Anterior cingulate cortex (tissue), 58 donors: ENCODE measurements around the gene TMSB10.

Experiments
- DNase-seq, 58 donors: peaks; one replicate each; lab custom pipeline; 2025; lab: John Stamatoyannopoulos, UW

TMSB10 gene

DNA sequence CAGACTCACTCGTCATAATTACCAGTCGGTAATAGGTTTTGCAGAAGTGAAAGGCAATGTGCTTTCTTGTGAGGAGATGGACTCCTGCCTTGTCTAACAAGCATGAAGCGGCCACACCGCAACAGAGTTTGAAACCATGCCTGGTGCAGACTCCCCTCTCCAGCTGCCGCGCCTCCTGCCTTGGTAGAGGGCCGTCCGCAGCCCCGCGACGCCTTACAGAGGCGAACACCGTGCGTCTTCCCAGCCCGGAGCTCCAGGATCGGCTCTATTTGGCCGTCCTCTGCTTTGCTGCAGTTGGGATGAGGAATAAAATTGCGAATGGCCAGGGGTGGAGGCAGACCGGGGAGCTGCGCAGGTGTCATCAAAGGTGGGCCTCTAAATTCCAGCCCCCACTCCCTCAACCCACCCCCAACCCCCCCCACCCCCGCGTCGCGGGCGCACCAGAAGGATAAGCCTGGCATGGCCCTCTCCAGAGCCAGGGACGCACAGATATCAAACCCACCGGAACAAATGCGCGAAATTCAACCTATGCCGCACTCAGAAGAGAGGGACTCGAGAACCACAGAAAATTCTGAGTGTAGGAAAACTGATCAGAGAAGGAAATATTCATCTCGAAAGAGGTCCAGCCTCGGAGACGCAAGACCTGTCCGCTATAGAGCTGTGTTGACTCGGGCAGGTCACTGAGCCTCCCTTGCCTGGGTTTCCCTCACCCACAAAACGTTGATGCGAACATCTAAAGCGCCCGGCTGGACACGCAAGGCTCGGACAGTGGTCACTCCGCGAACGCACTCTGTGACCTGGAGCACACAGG is 25.7 kb upstream of the TMSB10 start:
- DNase-seq, result no peak

DNA sequence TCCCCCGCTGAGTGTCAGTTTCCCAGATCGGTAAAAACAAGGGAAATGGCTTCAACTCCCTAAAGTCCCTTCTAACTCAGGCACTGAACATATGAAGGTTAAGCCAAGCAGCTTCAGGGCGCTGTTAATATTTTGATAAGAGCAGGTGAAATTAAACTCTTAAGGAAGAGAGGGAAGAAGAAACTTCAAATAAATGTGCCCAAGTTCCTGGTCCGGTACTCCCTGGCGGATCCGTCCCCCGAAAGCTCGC is 25.1 kb upstream of the TMSB10 start:
- DNase-seq, result no peak

DNA sequence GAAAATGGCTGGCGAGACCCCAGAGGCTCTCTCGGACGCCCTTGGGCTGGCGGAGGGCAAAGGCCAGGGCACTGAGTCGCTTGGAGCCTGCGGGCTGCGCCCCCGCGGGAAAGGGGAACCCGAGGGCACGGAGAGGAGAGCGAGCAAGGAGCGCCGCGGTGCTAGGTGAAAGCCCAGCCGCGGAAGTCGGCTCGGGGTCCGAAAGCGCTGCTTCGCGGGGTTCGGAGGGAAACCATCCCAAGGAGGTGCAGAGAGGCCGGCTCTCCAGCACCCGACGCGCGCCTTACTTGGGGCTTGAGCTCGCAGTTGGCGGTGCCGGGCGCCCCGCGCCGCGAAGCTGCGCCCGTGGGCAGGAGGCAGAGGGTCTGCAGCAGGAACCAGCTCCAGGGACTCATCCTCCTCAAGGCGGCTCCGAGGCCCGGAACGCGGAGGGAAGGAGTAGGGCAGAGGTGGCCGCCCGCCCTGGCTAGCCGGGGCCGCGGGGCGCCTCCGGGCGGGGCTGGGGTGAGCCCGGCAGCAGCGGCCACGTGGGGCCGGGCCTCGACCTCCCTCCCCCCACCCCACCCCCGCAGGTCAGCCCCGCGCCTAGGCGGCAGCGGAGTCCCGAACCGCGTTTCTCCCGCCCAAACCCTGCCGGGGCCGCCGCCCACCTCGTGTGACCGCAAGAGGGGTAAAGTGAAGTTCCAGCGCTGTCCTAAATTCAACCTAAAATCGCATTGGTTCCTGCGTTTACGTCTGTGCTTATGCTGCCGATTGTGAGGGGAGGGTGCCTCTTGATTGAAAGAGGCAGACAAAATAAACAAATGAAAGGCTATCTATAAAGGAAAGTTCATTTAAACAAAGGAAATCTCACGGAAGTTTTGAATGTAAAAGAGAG is 24.6 kb upstream of the TMSB10 start, which contains the start of gene TRABD2A:
TSS of gene TRABD2A (minus strand) at position 440 of the 877 bp plus-strand sequence. CDS start at position 395, 45 bp downstream.
- DNase-seq, result no peak

DNA sequence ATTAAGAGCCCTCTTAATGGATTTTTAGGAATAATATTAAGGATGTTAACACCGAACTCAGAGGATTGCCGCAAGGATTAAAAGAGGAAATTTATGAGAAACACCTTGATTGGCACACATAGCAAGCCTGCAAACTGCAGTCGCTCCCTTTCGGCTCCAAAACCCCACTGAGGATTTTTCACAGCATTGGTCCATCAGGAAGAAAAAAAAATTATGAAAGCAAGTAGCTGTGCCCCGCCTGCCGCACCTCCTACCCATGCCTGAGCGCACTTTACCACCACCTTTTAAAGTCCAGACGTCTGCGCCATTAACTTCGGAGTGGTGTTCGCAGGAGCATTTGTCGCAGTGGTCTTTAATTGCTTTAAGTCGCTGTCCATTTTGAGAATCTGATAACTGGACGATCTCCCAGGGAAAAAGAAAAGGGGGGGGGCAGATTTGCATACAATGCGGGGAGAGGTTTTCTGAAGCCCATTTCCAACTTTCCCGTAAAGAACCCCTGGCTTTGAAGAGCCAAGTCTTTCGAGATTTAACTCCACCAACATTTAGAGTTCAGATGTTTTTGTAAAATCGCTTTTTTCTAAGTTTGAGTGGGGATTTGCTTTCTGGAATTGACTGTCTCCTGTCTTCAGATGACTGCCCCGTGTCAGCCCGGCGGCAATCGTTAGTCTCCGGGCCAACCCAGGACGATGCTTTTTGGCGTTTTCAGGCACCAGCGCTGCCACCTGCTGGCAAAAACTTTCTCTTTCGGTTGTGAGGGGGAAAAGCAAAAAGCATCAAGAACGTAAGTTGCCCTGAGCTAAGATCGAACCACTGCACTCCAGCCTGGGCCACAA is 23.7 kb upstream of the TMSB10 start:
- peak in 47 of 58 donors; percentile 10 to 74 (median 40) for DNase-seq

DNA sequence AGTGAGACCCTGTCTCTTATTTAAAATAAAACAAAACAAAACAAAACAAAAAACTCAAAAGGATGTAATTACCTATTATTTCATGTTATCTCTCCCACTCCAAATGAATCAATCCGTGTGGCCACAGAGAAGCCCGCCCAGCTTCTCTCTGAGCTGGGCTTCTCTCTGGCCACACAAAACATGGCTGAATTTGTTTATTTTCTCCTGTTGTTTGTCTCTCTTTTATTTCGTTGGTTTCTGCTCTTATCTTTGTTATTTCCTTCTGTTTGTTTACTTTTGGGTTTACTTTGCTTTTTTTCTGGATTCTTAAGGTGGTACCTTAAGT is 23.1 kb upstream of the TMSB10 start:
- no peak for DNase-seq

DNA sequence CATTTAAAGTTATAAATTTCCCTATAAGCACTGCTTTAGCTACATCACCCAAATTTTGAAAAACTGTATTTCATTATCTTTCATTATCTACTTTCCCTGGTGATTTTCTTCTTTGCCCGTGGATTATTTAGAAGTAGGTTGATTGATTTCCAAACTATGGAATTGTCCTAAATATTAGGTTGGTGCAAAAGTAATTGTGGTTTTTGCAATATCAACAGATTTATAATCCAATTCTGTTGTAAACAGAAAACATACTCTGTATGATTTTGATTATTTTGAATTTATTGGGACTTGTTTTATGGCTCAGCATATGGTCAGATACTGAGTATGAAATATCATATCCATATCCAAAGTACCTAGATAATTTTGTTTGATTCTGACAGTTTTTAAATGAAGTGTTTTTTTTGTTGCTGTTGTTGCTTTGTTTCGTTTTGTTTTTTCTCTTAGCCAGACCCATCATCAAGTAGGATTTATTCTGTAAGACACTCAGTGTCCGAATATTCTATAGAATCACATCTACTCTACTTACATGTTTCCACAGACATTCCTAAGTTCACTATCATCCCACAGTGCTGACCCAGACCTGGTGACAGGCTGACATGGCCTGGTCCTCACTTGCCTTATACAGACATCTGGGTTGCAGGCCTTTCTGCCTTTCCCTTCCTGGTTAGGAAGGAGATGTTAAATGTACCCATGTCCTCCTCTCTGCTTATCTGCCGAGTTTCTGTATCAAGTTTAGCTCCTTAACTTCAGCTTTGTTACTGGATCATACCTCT is 22.5 kb upstream of the TMSB10 start:
- no peak for DNase-seq

DNA sequence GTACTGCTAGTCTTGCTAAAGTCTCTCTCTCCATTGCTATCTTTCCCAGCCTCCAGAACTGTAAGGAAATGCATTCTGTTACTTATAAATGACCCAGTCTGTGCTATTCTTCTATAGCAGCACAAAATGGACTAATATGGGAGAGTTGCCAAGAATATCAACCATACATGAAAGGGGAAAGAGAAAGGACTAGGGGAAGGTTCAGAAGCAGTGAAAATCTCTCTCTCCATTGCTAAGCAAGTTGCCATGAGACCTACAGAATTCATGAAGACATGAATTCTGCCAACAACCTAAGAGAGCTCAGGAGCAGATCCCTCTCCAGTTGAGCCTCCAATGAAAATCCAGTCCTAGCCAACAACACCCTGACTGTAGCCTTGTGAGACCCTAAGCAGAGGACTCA is 21.0 kb upstream of the TMSB10 start:
- no peak for DNase-seq

DNA sequence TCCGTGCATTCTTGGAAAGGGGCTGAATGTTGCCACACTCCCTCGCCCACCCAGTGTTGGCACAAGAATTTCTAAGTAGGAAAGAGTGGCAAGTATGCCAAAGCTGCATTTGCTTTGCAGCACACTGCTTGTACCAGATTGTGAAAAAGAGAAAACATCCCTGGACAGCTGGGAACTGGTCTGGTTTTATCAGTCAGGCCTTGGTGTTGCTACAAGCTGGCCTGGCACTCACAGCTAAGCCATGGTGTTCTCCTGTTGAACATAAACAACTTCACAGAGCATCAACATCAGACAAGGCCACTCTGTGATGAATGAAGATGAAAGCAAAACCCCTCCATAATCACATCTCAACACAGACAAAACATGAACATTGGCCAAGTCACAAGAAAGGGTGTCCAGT is 20.3 kb upstream of the TMSB10 start:
- DNase-seq, result no peak

DNA sequence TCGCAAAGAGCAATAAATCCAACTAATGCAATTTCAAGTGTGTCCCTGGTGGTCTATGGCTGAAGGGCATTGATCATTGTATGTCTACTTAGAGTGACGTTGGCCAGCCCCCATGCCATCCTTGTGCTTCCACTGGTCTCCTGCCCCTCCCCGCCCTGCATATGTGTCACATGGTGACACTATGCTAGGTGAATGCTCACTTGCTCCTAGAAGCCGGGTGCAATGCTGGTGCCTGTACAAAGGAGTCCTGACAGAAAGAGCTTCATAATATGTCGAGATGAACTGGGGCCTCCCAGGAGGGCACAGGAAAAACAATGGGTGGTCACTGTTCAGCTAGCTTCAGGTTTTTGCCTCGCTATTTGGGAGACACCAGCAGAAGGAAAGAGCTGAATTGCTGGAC is 18.7 kb upstream of the TMSB10 start:
- no peak for DNase-seq

DNA sequence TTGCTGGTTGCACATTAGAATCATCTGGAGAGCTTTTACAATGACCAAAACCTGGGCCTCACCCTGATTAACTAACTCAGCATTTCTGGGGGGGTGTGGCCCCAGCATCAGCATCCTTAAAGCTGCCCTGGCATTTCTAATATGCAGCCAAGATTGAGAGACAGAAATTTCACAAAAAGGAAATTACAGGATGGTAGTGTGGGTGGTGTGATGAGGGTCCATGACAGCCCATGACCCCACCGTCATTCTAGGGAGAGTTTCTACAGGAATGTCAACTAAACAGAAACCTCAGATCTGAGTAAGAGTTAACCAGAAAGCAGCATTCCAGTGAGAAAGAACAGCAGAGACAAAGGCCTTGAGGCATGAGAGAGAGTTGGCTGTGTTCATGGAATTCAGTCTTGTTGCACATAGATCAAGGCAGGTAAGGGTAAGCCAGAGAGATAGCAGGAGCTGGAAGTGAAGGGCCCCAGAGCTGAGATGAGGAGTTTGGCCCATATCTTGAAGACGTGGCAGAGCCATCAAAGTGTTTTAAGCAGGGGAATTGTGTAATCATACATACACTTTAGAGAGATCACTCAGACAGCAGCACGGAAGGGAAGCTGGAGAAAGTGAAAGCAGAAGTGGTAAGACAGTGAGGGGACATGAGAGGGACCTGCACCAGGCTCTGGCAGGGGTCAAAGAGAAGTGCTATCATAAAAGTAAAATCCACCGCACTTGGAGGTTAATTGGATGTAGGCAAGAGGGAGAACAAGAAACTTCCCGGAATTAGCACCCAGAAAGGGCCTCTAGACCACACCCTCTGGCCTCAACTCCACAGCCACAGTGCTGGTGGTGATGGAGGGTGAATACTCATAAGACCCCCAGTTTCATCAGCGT is 16.8 kb upstream of the TMSB10 start:
- peak in 4 of 58 donors; percentile 11 to 42 (median 16) for DNase-seq

DNA sequence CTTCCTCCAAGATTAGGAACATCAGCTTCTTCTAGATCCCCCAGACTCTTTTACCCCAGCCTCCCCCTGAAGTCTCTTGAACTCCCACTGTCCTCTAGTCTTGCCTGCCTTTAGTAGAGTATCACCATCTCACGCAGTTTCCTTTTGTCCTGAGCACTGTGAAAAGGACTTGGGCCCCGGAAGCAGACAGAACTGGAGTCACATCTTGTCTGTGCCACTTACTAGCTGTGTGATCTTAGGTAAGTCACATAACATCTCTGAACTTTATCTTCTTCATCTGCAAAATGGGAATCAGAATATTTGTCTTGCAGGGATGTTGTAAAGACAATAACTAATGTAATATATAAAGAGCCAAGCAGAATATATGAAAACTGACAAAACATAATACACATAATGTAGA is 16.1 kb upstream of the TMSB10 start:
- DNase-seq, result no peak

DNA sequence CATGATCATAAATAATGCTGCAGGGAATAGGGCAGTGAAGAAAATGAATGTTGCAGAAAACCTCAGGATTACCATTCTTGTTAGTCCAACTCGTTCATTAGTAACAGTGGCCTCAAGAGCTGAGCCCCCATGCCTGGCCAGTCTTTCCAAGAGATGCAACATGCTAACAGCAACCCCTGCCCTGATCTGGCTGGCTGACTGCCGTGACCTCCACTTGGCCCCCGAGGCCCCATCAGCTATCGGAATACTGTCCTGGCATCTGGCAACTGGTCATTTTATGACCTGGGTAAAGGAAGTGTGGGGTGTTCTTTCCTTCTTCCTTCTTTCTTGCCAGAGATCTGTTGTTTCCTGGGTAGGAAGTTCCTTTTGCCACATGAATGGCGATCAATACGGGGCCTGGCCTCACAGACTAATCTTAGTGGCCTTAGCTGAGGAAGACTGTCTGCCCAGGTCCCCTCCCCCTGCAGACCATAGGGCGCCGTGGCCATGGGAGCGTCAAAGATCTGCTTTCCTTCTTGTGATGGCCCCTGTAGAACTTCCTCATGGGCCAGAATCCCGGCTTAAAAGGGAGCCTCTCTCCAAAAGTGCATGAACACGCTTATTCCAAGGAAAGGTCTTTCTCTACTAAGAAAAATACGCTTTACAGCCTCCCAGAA is 14.0 kb upstream of the TMSB10 start:
- no peak for DNase-seq

DNA sequence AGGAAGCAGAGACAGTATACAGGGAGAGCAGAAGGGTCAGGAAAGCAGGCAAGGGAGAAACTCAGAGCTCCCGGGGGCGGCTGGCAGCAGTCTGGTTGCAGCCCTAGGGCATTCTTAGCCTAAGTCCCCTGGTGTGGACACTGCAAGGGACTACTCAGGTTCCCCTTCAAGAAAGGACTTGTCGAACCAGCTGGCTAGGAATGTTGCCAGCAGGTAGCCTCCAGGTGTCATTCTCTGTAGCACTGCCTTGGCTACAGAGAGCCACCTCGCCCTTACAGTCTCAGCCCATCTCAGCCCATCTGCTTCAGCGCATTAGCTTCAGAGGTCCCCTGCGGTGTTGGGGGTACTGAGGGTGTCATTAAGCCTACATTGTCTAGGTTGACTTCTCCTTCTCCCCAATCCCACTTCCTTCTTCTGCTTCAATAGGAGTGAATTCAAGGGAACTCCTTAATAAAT is 11.3 kb upstream of the TMSB10 start:
- DNase-seq, result no peak

DNA sequence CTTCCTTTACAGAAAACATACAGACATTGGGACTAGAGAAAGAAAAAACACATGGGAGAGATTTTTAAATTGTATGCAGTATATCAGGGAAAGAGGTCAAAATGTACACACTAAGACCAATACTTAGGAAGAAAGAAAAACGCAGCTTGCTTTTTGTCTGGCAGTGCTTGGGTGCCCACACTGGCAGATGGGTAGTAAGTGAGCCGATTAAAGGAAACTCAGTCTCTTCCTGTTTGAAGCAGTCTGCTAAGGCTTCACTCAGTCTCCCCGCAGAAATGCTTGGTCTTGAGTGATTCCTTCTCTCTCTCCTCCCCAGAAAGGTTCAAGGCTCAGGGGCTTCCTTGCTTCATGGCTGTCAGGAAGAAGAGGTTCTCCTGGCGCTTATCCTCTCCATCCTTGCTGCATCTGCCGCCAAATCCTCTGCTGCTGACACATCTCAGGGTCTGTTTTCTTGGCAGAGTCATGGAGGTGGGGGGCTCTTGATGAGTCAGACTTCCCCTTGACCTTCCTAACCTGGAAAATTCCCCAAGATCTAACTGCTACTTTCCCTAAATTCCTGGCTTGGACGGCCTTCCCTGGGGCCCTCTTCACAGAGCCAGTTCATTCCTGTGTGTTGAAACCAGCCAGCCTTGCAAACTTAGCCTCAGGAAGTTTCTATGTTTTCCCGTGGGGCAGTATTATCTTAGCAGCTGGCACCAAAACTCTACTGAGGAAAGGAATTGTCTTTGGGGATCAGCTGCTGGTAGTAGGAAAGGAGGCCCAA is 10.5 kb upstream of the TMSB10 start:
- DNase-seq, result no peak

DNA sequence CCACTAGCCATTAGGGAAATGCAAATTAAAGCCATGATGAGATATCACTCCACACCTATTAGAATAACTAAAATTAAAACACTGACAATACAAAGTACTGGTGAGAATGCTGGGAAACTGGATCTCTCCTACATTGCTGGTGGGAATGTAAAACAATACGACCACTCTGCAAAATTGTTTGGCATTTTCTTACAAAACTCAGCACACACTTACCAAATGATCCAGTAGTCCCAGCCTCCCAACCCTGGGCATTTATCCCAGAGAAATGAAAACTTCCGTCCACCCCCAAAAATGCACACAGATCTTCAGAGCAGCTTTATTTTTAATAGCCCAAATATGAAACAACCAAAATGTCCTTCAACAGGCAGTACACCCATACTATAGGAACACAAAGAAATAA is 8.9 kb upstream of the TMSB10 start:
- no peak for DNase-seq

DNA sequence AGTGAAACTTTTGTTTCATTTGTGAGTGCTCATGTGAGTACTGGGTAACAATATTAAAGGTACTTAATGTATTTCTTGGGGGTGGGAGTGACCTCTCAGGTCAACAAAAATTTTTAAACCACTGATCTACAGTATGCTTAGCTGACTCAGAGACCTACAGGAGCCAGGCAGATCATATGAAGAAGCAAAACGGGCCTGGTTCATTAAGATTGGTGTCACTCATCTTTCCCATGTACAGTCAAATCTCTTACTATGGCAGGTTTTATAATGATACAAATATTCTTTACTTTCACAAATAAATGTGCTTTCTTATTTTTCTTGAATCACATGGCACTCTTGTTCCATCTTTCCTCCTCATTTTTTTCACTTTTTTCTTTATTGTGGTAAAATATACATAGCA is 7.7 kb upstream of the TMSB10 start:
- no peak for DNase-seq

DNA sequence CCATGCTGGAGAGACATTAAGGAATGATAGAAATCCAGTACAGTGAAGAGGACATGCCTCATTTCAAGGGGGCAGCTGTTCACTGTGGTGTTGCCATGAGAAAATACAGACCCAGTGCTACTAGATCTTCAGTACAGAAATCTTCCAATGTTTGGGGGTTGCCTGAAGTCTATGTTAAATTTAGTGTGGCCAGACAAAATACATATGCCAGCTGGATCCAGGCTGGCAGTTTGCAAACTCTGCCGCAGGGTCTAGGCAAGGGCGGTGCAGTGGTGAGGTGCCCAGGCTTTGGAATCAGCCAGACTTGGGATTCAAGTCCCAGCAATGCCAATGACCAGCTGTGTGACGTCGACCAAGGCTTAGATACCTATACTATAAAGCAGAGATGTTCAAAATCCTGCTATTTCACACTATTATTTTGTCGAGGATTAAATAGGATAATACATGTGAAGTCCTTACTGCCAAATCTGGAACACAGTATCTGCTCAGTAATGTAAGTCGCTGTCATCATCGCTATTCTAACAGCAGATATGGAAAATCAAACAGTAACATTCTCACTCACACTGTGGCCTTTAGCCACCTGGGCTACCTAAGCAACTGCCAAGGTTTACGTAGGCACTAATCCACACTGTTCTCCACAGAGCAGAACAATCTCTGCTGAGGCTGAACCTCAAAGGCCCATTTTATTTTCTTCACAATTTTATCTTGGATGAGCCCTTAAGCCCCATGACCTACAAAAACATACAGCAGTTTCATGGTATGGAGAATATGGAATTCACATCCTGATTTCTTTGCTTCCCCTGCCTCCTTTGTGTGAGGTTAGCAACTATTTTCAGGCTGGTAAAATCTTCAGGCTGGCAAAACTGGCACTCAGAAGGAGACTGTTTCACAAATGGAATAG is 5.9 kb upstream of the TMSB10 start:
- DNase-seq, result no peak
